PC-3 (cell line): ENCODE data around the gene ATP6V0E1. TPM values are rescaled to one million over a fixed set of nuclear protein-coding genes. Genes with fewer than 3 reads are reported as not detected.
"Not testable (repeated sequence)": the region's sequence is repeated elsewhere in the genome, so short reads cannot be mapped to it uniquely, and the experiment has no call there.

Experiments used
- ATAC-seq: fragments of 200-7000 bp; cut with Tn5 transposase; 2 replicates; pipeline ENCODE4 v1.9.1; 2020; ENCODE audit warnings: mild to moderate bottlenecking, moderate library complexity
- BruUV-seq: library from RNA; stranded (reverse); fragments of 400-500 nt; replicated peaks from 2 replicates; lab custom pipeline; 2021; lab: Mats Ljungman, UMichigan
- CTCF ChIA-PET: fragments of 300-600 bp; sonication (Branson Sonifier 250); formaldehyde crosslinking; loops from one replicate; lab custom pipeline; 2022; ENCODE audit warnings: antibody characterized with exemption; lab: Charles Lee
- POLR2A ChIA-PET: fragments of 300-600 bp; sonication (Branson Sonifier 250); formaldehyde crosslinking; loops from one replicate; lab custom pipeline; 2022; ENCODE audit warnings: antibody characterized with exemption; ENCODE audit not compliant: unreplicated experiment; lab: Charles Lee
- DNase-seq: peaks from one replicate; pipeline ENCODE4 v3.0.0-alpha.2; 2015
- H2AFZ ChIP-seq: fragments of 300-600 bp; sonication (generic); 2 replicates; pipeline ENCODE4 v1.6.0; 2016; ENCODE audit warnings: antibody characterized with exemption, low read length
- H3F3A ChIP-seq: fragments of 300-600 bp; sonication (generic); one replicate; pipeline ENCODE4 v1.6.0; 2017; ENCODE audit warnings: antibody characterized with exemption, low read length, control low read depth, mild to moderate bottlenecking; ENCODE audit not compliant: unreplicated experiment
- H3K27ac ChIP-seq: fragments of 300-600 bp; sonication (generic); 2 replicates; pipeline ENCODE4 v1.5.1; 2016; ENCODE audit warnings: mild to moderate bottlenecking, low read length
- H3K27me3 ChIP-seq: fragments of 300-600 bp; sonication (generic); 2 replicates; pipeline ENCODE4 v1.6.1; 2016; ENCODE audit warnings: low read length, mixed read lengths
- H3K36me3 ChIP-seq: fragments of 300-600 bp; sonication (generic); 2 replicates; pipeline ENCODE4 v1.6.1; 2016; ENCODE audit warnings: low read depth, mixed run types, low read length, mixed read lengths
- H3K4me1 ChIP-seq: fragments of 300-600 bp; sonication (generic); 2 replicates; pipeline ENCODE4 v1.5.1; 2016; ENCODE audit warnings: low read length; ENCODE audit not compliant: insufficient read depth
- H3K4me2 ChIP-seq: fragments of 300-600 bp; sonication (generic); 2 replicates; pipeline ENCODE4 v1.6.0; 2016; ENCODE audit warnings: low read length
- H3K4me3 ChIP-seq: fragments of 300-600 bp; sonication (generic); 2 replicates; pipeline ENCODE4 v1.5.1; 2016; ENCODE audit warnings: mild to moderate bottlenecking, low read length, mixed read lengths
- H3K79me2 ChIP-seq: fragments of 300-600 bp; sonication (generic); 2 replicates; pipeline ENCODE4 v1.6.1; 2017; ENCODE audit warnings: low read length, mixed read lengths
- H3K9ac ChIP-seq: fragments of 300-600 bp; sonication (generic); 2 replicates; pipeline ENCODE4 v1.6.0; 2016; ENCODE audit warnings: mild to moderate bottlenecking, low read length
- H3K9me2 ChIP-seq: fragments of 300-600 bp; sonication (generic); replicated peaks from 2 replicates; pipeline ENCODE4 v1.6.1; 2016; ENCODE audit warnings: mixed run types, low read length, mixed read lengths
- H3K9me3 ChIP-seq: fragments of 300-600 bp; sonication (generic); 2 replicates; pipeline ENCODE4 v1.6.1; 2016; ENCODE audit warnings: low read length, mixed read lengths
- H4K20me1 ChIP-seq: fragments of 300-600 bp; sonication (generic); 2 replicates; pipeline ENCODE4 v1.6.1; 2016; ENCODE audit warnings: low read length, mixed read lengths
- EZH2 ChIP-seq: fragments of 300-600 bp; sonication (generic); IDR thresholded peaks from one replicate; pipeline ENCODE4 v1.6.1; 2017; ENCODE audit warnings: antibody characterized with exemption, mild to moderate bottlenecking, low read length; ENCODE audit not compliant: unreplicated experiment
- EZH2phosphoT487 ChIP-seq: fragments of 300-600 bp; sonication (generic); IDR thresholded peaks from 2 replicates; pipeline ENCODE4 v1.6.1; 2018; ENCODE audit warnings: mild to moderate bottlenecking, antibody characterized with exemption, low read length, borderline replicate concordance
- intact Hi-C: fragments of 100-400 bp; cut with micrococcal nuclease; formaldehyde crosslinking; loops from 2 replicates; pipeline ENCODE4 v1.9.0; 2023
- total RNA-seq: library from RNA; depleted of rRNA; stranded (reverse); fragments of >200 nt; gene quantifications from 2 replicates; pipeline ENCODE4 v1.2.3, GENCODE V29; 2014
- TF ChIP-seq, protein P1 (sequence below): fragments of 300-600 bp; sonication (generic); conservative IDR thresholded peaks from 2 replicates; pipeline ENCODE4 v1.5.1; 2017; ENCODE audit warnings: antibody characterized with exemption, low read depth, mild to moderate bottlenecking, low read length

Gene ATP6V0E1
- total RNA-seq, 1 experiment from 2014 or later, result 154 TPM

DNA sequence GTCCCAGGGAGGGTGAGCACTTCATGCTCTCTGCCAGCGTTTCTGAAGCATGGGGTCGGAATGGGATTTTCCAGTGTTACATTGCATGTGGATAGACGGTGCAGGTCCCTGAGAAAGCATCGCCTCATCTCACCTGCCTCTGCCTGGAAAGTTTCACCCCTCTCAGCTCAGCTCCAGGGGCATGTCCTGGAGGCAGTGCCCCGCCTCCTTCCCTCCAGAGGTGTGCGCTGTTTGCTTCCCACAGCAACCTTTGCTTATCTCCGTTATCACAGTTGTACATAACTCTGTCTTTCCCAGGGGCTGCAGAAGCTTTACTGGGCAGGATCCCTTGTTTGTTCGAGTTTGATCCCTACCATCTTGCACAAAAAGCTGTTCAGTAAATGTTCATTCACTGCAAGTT, 61.9 kb downstream of the ATP6V0E1 start:
- Histone ChIP-seq H3K27me3 (no peaks in the 10 kb centered on the region), H3K4me3 (no peak overlapping the region), H3K9ac (no peak overlapping the region), H3K9me2 (no peaks in the 10 kb centered on the region), H3K79me2 (no peaks in the 10 kb centered on the region), H3K36me3 (no peaks in the 10 kb centered on the region), H3F3A (no peaks in the 10 kb centered on the region), H3K9me3 (no peaks in the 10 kb centered on the region), H4K20me1 (no peaks in the 10 kb centered on the region), H2AFZ (no peak overlapping the region), H3K4me2 (no peak overlapping the region), H3K4me1 (no peaks in the 10 kb centered on the region), H3K27ac (no peak overlapping the region)
- POLR2A ChIA-PET, result interaction anchor here (0.7 kb wide), 1 partner anchor 164 kb away, joined by 3 read pairs; no protein-coding TSS in a partner anchor
- CTCF ChIA-PET, result no interaction called here
- ATAC-seq (no peak), DNase-seq (no peak)
- BruUV-seq, result no TSS peak
- TF ChIP-seq EZH2, result no peak
- TF ChIP-seq, protein P1, sequence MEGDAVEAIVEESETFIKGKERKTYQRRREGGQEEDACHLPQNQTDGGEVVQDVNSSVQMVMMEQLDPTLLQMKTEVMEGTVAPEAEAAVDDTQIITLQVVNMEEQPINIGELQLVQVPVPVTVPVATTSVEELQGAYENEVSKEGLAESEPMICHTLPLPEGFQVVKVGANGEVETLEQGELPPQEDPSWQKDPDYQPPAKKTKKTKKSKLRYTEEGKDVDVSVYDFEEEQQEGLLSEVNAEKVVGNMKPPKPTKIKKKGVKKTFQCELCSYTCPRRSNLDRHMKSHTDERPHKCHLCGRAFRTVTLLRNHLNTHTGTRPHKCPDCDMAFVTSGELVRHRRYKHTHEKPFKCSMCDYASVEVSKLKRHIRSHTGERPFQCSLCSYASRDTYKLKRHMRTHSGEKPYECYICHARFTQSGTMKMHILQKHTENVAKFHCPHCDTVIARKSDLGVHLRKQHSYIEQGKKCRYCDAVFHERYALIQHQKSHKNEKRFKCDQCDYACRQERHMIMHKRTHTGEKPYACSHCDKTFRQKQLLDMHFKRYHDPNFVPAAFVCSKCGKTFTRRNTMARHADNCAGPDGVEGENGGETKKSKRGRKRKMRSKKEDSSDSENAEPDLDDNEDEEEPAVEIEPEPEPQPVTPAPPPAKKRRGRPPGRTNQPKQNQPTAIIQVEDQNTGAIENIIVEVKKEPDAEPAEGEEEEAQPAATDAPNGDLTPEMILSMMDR, result no peak
- no peak for TF ChIP-seq EZH2phosphoT487
- intact Hi-C loops, result no loop called here

DNA sequence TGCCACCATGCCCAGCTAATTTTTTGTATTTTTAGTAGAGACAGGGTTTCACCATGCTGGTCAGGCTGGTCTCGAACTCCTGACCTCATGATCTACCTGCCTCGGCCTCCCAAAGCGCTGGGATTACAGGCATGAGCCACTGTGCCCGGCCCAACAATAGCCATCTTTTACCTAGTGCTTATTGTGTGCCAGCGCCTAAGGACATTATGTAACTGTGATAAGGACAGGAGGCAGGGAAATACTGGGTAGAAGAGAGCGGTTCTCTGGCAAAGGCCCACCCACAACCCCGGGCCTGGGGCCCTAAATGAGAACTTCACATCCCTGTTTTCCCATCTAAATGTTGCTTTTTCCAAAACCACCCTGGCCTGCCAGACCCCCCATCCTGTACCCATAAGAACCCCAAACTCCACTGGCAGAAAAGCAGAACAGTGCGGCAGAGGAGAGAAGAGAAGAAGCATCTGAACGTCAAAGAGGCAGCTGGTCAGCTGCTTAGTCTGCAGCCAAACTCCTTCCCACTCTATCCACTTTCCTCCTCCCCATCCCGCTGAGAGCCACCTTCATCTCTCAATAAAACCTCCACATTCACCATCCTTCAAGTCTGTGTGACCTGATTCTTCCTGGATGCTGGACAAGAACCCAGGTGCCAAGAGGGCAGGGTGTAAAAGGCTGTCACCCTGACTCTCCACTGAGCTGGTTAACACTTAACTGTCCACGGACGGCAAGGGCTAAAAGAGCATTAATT, 63.7 kb downstream of the ATP6V0E1 start:
- H3K9me3 ChIP-seq, H2AFZ ChIP-seq, H4K20me1 ChIP-seq, CTCF ChIA-PET, ATAC-seq, H3K9ac ChIP-seq, BruUV-seq, H3K27me3 ChIP-seq, H3K79me2 ChIP-seq, H3K27ac ChIP-seq, H3K4me3 ChIP-seq, DNase-seq, H3K36me3 ChIP-seq, intact Hi-C loops, H3K9me2 ChIP-seq, H3F3A ChIP-seq, POLR2A ChIA-PET, H3K4me2 ChIP-seq, H3K4me1 ChIP-seq: not testable (repeated sequence)

DNA sequence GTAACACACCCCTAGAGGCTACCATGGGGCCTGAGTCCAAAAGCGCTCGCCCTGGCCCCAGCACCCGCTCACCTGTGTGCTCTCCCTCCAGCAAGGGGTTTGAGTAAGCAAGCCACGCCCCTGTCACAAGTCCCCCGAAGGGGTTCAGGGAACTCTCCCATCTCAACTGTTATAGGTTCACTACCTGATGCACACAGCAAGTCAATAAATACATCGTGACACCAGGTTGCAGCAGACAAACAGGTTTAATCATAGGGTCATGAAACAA, 64.2 kb downstream of the ATP6V0E1 start:
- no peaks in the 10 kb centered on the region for H3K9me2 ChIP-seq
- H3K36me3 ChIP-seq, result no peaks in the 10 kb centered on the region
- DNase-seq (no peak), ATAC-seq (no peak)
- no peaks in the 10 kb centered on the region for H3K79me2 ChIP-seq
- H3K4me2 ChIP-seq, result no peak overlapping the region
- CTCF ChIA-PET, result no interaction called here
- H3K9ac ChIP-seq, result no peak overlapping the region
- TF ChIP-seq EZH2phosphoT487 (no peak), EZH2 (no peak)
- TF ChIP-seq, protein P1, result no peak
- peaks cover 9% of the 10 kb centered on the region for H3K4me1 ChIP-seq
- intact Hi-C loops, result no loop called here
- no peaks in the 10 kb centered on the region for H3F3A ChIP-seq
- no peaks in the 10 kb centered on the region for H3K27me3 ChIP-seq
- BruUV-seq, result no TSS peak
- H3K4me3 ChIP-seq, result no peak overlapping the region
- H3K9me3 ChIP-seq, result no peaks in the 10 kb centered on the region
- H2AFZ ChIP-seq, result no peak overlapping the region
- no peak overlapping the region for H3K27ac ChIP-seq
- POLR2A ChIA-PET, result no interaction called here
- H4K20me1 ChIP-seq, result no peaks in the 10 kb centered on the region
